Activated CD8-positive, alpha-beta memory T cell treated with anti-CD3 and anti-CD28 coated beads, Interleukin-2, amount 50 U/mL, for 24 hours (primary cell): ENCODE data around the gene INAVA.
"Not testable (repeated sequence)": the region's sequence is repeated elsewhere in the genome, so short reads cannot be mapped to it uniquely, and the experiment has no call there.

Source experiments
- DNase-seq: peaks from one replicate; pipeline ENCODE4 v3.0.0-alpha.2; 2020; ENCODE audit errors: extremely low read depth

INAVA gene

GRCh38 chr1:200962631-200963030 lies 67.9 kb downstream of the INAVA start:
- DNase-seq = no peak

- no peak for DNase-seq
Measured at GRCh38 chr1:200963076-200963475, 68.4 kb downstream of the INAVA start.

GRCh38 chr1:200963888-200964287 lies 69.2 kb downstream of the INAVA start:
- not testable (repeated sequence) for DNase-seq
